Activated naive CD8-positive, alpha-beta T cell treated with anti-CD3 and anti-CD28 coated beads, Interleukin-2, amount 50 U/mL, for 24 hours (primary cell): ENCODE data around the gene WDFY3.

Experiments
- ATAC-seq: fragments of 150-1000 bp; cut with Tn5 transposase; one replicate; pipeline ENCODE4 v1.10.0; 2021
- DNase-seq: peaks from one replicate; pipeline ENCODE4 v3.0.0; 2021
- H3K27ac Mint-ChIP-seq: one replicate; pipeline ENCODE4 v1.8.0; 2021; ENCODE audit warnings: mild to moderate bottlenecking, mixed read lengths
- H3K27me3 Mint-ChIP-seq: one replicate; pipeline ENCODE4 v1.8.0; 2021; ENCODE audit warnings: mixed read lengths
- H3K36me3 Mint-ChIP-seq: one replicate; pipeline ENCODE4 v1.8.0; 2021; ENCODE audit warnings: low read depth, mixed read lengths
- H3K4me1 Mint-ChIP-seq: one replicate; pipeline ENCODE4 v1.8.0; 2021; ENCODE audit warnings: mixed read lengths
- H3K4me3 Mint-ChIP-seq: one replicate; pipeline ENCODE4 v1.8.0; 2021; ENCODE audit warnings: mild to moderate bottlenecking, moderate library complexity, mixed read lengths
- H3K9me3 Mint-ChIP-seq: one replicate; pipeline ENCODE4 v1.8.0; 2021; ENCODE audit warnings: mixed read lengths

WDFY3 gene

DNA sequence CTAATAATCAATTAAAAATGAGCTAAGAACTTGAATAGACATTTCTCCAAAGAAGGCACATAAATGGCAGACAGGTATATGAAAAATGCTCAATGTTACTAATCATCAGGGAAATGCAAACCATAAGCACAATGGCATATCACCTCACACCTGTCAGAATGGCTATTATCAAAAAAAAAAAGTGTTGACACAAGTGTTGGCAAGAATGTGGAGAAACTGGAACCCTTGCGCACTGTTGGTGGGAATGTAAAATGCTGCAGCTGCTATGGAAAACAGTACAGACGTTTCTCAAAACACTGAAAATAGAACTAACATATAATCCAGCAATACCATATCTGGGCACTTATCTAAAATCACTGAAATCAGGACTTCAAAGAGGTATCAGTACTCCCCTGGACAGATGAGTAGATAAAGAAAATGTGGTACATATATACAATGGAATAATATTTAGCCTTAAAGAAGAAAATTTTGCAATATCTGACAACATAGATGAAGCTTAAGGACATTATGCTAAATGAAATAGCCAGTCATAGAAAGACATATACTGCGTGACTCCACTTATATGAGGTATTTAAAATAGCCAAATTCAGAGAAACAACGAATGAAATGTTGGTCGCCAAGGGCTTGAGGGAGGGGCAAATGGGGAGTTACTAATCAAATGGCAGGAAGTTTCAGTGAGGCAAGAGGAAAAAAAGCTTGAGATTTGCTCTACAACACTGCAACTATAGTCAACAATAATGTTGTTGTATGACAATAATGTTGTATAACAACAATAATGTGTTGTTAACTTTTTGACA lies 175.5 kb downstream of the WDFY3 start:
- ATAC-seq: no peak

DNA sequence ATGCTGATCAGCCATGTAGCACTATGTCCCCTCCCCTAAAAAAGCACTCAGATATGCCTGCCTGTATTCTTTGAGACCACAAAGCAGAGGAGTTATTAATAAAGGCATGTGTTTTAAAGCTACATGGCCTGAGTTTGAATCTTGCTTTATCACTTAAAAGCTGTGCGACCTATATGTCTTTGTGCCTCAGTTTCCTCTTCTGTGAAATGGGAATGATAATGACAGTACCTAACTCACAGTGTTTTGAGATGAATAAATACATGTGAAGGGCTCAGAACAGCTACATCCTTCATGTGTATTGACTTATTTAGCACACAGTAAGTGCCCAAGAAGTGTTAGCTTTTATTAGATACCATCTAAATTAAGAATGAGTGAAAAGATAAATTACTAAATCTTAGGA lies 180.0 kb downstream of the WDFY3 start:
- no peak overlapping the region for H3K4me3 Mint-ChIP-seq
- H3K27me3 Mint-ChIP-seq: no peaks in the 10 kb centered on the region
- H3K27ac Mint-ChIP-seq: no peak overlapping the region

More for the DNA sequence above, 175.5 kb downstream of the WDFY3 start:
- no peak overlapping the region for H3K4me3 Mint-ChIP-seq
- DNase-seq: no peak
- H3K36me3 Mint-ChIP-seq: no peaks in the 10 kb centered on the region
- H3K4me1 Mint-ChIP-seq: no peaks in the 10 kb centered on the region
- H3K27me3 Mint-ChIP-seq: no peaks in the 10 kb centered on the region
- H3K27ac Mint-ChIP-seq: no peak overlapping the region
- H3K9me3 Mint-ChIP-seq: no peaks in the 10 kb centered on the region

DNA sequence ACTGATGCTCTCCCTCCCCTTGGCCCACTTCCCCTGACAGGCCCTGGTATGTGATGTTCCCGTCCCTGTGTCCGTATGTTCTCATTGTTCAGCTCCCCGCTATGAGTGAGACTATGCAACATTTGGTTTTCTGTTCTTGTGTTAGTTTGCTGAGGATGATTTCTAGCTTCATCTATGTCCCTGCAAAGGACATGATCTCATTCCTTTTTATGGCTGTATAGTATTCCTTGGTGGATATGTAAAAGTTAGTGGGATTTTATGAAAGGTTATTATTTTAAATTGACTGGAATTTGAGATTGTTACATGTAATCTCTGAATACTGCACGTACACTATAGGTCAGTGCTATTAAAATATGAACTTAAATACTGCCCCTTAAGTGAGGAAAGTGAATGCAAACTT lies 184.0 kb downstream of the WDFY3 start:
- DNase-seq: no peak
- no peaks in the 10 kb centered on the region for H3K36me3 Mint-ChIP-seq
- no peak for ATAC-seq
- H3K9me3 Mint-ChIP-seq: no peaks in the 10 kb centered on the region
- no peak overlapping the region for H3K4me3 Mint-ChIP-seq
- H3K27ac Mint-ChIP-seq: no peak overlapping the region
- no peaks in the 10 kb centered on the region for H3K4me1 Mint-ChIP-seq
- no peaks in the 10 kb centered on the region for H3K27me3 Mint-ChIP-seq

More for the DNA sequence above, 180.0 kb downstream of the WDFY3 start:
- Mint-ChIP-seq H3K9me3 (no peaks in the 10 kb centered on the region), H3K36me3 (no peaks in the 10 kb centered on the region), H3K4me1 (no peaks in the 10 kb centered on the region)
- no peak for ATAC-seq
- DNase-seq: no peak

DNA sequence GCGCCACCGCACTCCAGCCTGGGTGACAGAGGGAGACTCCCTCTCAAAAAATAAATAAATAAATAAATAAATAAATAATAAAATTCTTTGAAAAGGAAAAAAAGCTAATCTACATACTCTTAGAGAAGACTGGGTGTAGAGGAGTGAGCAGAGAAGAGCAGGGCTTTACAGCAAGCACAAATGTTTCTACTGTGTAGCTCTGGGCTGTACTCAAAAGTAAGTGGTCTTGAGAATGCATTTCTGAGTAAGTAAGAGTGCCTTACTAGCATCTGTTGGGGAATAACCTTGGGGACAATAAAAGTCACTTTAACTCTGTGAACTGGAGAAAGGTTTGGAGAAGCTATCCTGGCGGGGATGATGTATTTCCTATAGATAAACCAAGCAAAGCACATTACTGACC lies 185.8 kb downstream of the WDFY3 start:
- H3K4me1 Mint-ChIP-seq: no peaks in the 10 kb centered on the region
- ATAC-seq (no peak), DNase-seq (no peak)
- H3K27ac Mint-ChIP-seq: no peak overlapping the region
- no peak overlapping the region for H3K4me3 Mint-ChIP-seq
- H3K27me3 Mint-ChIP-seq: no peaks in the 10 kb centered on the region
- H3K9me3 Mint-ChIP-seq: no peaks in the 10 kb centered on the region
- H3K36me3 Mint-ChIP-seq: no peaks in the 10 kb centered on the region

DNA sequence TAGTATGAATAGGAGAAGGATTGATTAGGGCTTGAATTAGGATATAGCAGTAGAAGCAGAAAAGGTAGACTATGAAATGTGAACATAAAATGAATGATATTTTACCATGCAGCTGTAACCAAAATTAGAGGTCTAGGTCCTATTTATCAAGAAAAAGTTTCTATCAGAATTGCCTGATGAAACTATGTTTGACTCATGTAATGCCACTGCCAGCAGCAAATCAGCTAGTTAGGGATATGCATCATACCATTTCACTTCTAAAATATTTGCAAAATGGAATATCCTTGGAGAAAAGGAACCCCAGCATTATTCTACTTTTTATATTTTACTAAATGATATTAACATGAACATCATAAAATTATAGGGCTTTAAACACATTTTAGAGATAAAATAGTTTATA lies 188.4 kb downstream of the WDFY3 start:
- no peak for DNase-seq
- no peaks in the 10 kb centered on the region for H3K9me3 Mint-ChIP-seq
- H3K27me3 Mint-ChIP-seq: no peaks in the 10 kb centered on the region
- H3K36me3 Mint-ChIP-seq: no peaks in the 10 kb centered on the region
- H3K27ac Mint-ChIP-seq: no peak overlapping the region
- no peak for ATAC-seq
- no peak overlapping the region for H3K4me3 Mint-ChIP-seq
- no peaks in the 10 kb centered on the region for H3K4me1 Mint-ChIP-seq

DNA sequence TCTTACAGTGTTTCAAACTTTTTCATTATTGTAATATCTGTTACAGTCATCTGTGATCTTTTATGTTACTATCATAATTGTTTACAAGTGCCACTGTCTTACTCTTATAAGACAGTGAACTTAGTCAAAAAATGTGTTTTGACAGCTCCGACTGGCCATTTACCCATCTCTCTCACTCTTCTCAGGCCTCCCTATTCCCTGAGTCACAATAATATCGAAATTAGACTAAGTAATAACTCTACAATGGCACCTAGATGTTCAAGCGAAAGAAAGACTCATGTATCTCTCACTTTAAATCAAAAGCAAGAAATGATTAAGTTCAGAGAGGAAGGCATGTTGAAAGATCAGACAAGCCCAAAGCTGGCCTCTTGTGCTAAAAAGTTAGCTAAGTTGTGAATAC lies 199.3 kb downstream of the WDFY3 start:
- no peaks in the 10 kb centered on the region for H3K4me1 Mint-ChIP-seq
- no peak for ATAC-seq
- no peak overlapping the region for H3K27ac Mint-ChIP-seq
- no peaks in the 10 kb centered on the region for H3K9me3 Mint-ChIP-seq
- H3K4me3 Mint-ChIP-seq: no peak overlapping the region
- H3K27me3 Mint-ChIP-seq: no peaks in the 10 kb centered on the region
- no peak for DNase-seq
- no peaks in the 10 kb centered on the region for H3K36me3 Mint-ChIP-seq

DNA sequence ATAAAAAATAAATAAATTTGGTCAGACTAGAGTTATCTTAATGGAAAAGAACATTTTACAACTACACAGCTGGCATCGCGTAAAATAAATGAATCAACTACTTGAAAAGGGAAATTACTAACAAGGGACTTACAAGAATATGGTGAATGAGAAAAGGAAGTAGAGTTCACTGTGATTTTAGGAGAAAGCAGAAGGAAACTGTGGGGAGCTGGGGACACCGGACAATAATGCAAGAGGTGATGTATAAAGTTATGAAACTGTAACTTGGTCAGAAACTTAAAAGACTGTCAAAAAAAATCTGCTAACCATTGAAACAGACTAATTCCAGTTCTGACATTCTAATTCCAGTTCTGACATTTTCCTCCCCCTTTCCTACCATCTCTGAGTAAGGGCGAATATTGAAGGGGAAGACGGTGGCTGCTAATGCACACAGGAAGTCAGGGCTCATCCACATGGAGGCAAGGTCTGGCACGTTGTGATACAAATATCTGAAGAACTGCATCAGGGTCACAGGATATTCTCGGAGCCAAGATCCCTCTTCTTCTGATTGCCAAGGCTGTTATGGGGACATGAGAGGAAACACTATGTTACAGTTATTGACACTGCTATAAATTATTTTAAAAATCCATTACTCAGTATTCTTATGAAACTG lies 213.0 kb downstream of the WDFY3 start:
- no peak overlapping the region for H3K4me3 Mint-ChIP-seq
- H3K36me3 Mint-ChIP-seq: no peaks in the 10 kb centered on the region
- DNase-seq (no peak), ATAC-seq (no peak)
- no peaks in the 10 kb centered on the region for H3K4me1 Mint-ChIP-seq
- H3K27ac Mint-ChIP-seq: no peak overlapping the region
- H3K9me3 Mint-ChIP-seq: no peaks in the 10 kb centered on the region
- no peaks in the 10 kb centered on the region for H3K27me3 Mint-ChIP-seq

DNA sequence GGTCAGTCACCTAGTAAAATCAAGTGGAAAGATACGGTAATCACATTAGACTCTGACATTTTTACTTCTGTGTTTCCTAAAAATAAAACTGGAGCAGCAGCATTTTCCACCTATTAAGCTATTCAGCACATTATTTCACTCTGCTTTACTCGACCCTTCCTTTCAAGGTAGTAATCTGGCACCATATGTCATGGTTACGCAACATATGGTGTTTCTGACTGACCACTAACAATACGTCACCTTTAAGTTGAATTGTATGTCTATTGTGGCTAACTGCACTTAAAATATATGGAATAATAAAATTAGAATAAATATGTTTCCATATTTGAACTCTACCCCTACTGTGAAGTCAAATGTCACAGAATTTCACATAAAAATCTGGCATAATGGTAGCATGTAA lies 214.8 kb downstream of the WDFY3 start:
- Mint-ChIP-seq H3K36me3 (no peaks in the 10 kb centered on the region), H3K27me3 (no peaks in the 10 kb centered on the region), H3K4me1 (no peaks in the 10 kb centered on the region), H3K27ac (no peak overlapping the region), H3K4me3 (no peak overlapping the region), H3K9me3 (no peaks in the 10 kb centered on the region)
- DNase-seq (no peak), ATAC-seq (no peak)

DNA sequence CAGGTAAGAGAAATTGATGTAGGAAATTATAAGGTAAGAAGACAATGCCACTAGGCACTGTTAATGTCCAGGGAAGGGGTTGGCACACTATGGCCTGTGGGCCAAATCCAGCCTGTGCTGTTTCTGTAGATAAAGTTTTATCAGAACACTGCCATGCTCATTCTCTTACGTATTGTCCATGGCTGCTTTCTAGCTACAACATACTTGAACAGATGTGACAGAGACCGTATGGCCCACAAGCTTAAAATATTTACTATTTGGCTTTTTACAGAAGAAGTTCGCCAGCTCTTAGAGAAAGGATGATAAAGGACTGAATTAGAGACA lies 215.6 kb downstream of the WDFY3 start:
- no peak overlapping the region for H3K27ac Mint-ChIP-seq
- no peaks in the 10 kb centered on the region for H3K4me1 Mint-ChIP-seq
- no peak overlapping the region for H3K4me3 Mint-ChIP-seq
- no peaks in the 10 kb centered on the region for H3K36me3 Mint-ChIP-seq
- H3K9me3 Mint-ChIP-seq: no peaks in the 10 kb centered on the region
- no peak for ATAC-seq
- no peak for DNase-seq
- H3K27me3 Mint-ChIP-seq: no peaks in the 10 kb centered on the region

DNA sequence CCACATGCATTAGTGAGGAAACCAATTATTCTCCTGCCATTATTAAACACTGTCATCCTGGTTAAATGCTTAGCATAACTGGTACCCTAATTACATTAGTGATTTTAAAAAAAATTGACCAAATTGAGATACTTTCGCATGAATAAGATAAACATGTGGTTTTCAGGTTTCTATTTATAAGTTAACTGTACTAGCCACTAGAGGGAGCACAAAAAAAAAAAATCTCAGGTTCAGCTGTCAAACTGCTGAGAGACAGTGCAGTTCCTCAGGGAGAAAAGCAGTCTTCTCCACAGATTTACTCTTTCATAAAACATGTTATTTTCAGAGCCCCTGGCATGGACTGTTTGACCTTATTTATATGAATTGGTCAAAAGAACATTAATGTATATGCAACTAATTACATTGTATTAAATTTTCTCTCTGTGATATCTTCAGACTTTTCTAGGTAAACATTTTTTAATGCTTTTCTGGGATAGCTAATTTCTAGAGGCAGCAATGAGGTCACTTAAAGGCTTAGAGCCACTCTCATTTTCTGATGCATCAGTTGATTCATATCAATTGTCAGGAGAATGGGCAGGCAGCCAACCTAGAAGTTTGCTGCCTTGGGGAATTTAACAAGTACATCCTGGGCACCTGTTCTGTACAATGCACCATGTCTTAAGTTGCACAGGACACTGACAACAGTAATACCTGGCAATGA lies 216.1 kb downstream of the WDFY3 start:
- Mint-ChIP-seq H3K9me3 (no peaks in the 10 kb centered on the region), H3K4me3 (no peak overlapping the region), H3K4me1 (no peaks in the 10 kb centered on the region), H3K27me3 (no peaks in the 10 kb centered on the region), H3K27ac (no peak overlapping the region), H3K36me3 (no peaks in the 10 kb centered on the region)
- DNase-seq (no peak), ATAC-seq (no peak)

DNA sequence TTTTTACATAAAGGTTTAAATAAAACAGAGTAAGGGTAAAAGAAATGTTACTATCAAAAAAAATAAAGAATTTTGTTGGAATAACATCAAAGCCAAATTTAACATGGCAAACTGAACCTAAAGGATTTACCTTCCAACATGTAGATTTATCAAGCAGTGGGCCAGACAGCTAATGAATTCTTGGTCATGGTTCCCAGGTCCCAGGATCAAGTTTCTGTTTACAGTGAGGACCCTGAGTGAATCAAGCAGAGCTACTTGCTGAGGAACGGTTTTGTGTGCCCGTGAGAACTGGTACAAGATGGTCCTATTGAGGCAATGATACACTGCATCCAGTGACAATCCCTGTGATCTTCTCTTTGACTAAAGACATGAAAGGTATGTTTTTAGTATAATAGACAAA lies 226.4 kb downstream of the WDFY3 start:
- DNase-seq (no peak), ATAC-seq (no peak)
- Mint-ChIP-seq H3K27me3 (peaks cover 1% of the 10 kb centered on the region), H3K27ac (no peak overlapping the region), H3K4me1 (no peaks in the 10 kb centered on the region), H3K9me3 (no peaks in the 10 kb centered on the region), H3K4me3 (no peak overlapping the region), H3K36me3 (no peaks in the 10 kb centered on the region)

DNA sequence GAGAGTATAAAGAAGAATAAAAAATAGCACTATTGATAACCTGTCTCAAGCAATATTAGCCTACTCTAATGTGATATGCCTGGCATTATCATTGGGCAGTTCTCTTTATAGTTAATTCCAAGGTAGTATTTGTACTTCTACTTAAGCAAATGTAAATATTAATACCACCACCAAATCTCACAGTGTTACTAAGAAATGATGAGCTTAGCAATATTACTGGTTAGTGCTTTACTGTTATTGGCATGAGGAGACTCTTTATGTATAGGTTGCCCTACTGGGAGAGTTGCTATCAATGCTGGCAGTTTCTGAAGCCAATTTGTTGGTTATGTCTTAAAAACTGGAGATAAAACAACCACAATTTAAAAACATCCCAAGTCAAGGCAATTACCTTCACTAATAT lies 227.9 kb downstream of the WDFY3 start:
- DNase-seq (no peak), ATAC-seq (no peak)
- Mint-ChIP-seq H3K9me3 (no peaks in the 10 kb centered on the region), H3K36me3 (no peaks in the 10 kb centered on the region), H3K4me1 (no peaks in the 10 kb centered on the region), H3K4me3 (no peak overlapping the region), H3K27me3 (peaks cover 1% of the 10 kb centered on the region), H3K27ac (no peak overlapping the region)

DNA sequence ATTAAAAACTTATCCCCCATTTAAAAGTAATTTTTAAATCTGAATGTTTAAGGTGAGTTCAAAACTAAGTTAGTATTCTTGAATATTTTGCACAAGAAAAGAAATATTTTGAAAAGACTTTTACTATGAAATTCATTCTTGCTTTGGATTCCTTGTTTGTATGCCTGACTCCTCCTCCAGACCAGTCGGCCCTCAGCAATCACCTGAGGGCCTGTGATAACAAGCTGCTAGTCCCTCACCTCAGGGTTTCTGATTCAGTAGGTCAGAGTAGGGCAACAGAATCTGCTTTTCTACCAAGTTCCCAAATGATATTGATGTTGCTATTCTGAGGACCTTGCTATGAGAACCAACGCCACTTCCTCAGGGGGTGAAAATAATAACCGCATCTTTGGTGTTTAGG lies 228.8 kb downstream of the WDFY3 start:
- no peaks in the 10 kb centered on the region for H3K36me3 Mint-ChIP-seq
- H3K9me3 Mint-ChIP-seq: no peaks in the 10 kb centered on the region
- H3K4me3 Mint-ChIP-seq: no peak overlapping the region
- H3K4me1 Mint-ChIP-seq: no peaks in the 10 kb centered on the region
- no peak for DNase-seq
- ATAC-seq: no peak
- no peak overlapping the region for H3K27ac Mint-ChIP-seq
- H3K27me3 Mint-ChIP-seq: peaks cover 1% of the 10 kb centered on the region

DNA sequence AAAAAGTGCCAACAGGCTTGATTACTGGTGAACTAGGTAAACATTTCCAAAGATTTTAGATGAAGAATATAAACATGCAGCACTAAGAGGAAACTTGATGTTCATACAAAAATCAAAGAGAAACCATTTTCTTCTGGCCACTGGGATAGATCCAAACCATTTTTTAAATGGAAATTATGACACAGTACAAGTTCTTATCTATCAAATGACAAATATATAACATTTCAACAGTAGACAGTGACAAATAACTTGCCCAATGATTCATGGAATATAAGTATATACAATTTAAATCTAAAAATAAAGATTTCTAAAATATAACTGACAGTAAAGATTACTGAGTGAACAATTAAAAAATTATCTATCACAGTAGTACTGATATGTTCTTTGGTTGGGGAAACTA lies 232.5 kb downstream of the WDFY3 start:
- DNase-seq (no peak), ATAC-seq (no peak)
- no peaks in the 10 kb centered on the region for H3K36me3 Mint-ChIP-seq
- H3K4me3 Mint-ChIP-seq: no peak overlapping the region
- peaks cover 1% of the 10 kb centered on the region for H3K27me3 Mint-ChIP-seq
- H3K9me3 Mint-ChIP-seq: no peaks in the 10 kb centered on the region
- no peak overlapping the region for H3K27ac Mint-ChIP-seq
- H3K4me1 Mint-ChIP-seq: no peaks in the 10 kb centered on the region

DNA sequence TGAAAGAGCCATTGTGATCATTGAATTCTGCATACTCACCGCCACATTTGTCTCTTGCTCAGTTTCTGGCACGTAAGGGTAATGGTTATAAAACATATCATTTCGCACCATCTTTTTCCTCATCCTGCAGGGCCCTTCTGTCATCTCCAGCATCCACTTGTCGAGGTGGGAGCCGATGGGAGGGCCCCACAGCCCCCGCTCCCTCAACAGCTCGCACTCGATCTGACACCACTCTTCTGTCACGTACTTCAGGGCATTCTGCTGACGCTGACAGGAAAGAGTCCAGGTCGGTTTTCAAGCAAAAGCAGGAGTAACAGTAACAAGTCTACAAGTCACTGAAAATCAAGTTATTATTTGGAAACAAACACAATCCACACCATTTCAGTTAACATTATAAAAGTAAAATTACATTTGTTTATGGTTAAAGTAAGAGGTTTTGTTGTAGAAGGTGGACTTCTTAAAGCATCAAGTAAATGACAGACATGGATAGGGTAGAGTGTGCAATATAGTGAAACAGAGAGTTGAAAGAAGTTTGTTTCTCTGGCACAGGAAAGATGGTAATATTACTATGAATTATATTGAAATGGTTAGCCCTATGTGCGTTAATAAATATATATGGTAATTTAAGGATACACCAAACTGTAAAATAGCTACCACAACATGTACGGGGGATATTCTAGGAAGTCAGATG lies 233.0 kb downstream of the WDFY3 start:
- Mint-ChIP-seq H3K4me1 (no peaks in the 10 kb centered on the region), H3K4me3 (no peak overlapping the region), H3K27ac (no peak overlapping the region), H3K27me3 (no peaks in the 10 kb centered on the region), H3K9me3 (no peaks in the 10 kb centered on the region), H3K36me3 (no peaks in the 10 kb centered on the region)
- no peak for DNase-seq
- no peak for ATAC-seq
